HG03175 (cell line): Measurements from ENCODE around the gene HOTAIR.

ENCODE experiments used
- ATAC-seq: cut with Tn5 transposase; IDR thresholded peaks from one replicate; pipeline ENCODE4 v1.9.1; 2021; ENCODE audit warnings: mild to moderate bottlenecking, moderate library complexity; ENCODE audit not compliant: unreplicated experiment

HOTAIR gene

GRCh38 chr12:53949631-53950436 is 24.9 kb downstream of the HOTAIR start:
- ATAC-seq: no peak

- ATAC-seq: no peak
These were observed 25.8 kb downstream of the HOTAIR start for GRCh38 chr12:53948650-53949593.

- ATAC-seq: no peak
These were observed 27.0 kb downstream of the HOTAIR start for GRCh38 chr12:53947743-53948142.

GRCh38 chr12:53944907-53945847 is 29.6 kb downstream of the HOTAIR start:
- no peak for ATAC-seq

- no peak for ATAC-seq
These were observed 30.5 kb downstream of the HOTAIR start for GRCh38 chr12:53944209-53944608.

GRCh38 chr12:53942467-53942997 is 32.2 kb downstream of the HOTAIR start:
- ATAC-seq: no peak

- ATAC-seq: no peak
These were observed 33.0 kb downstream of the HOTAIR start for GRCh38 chr12:53941750-53942149.

GRCh38 chr12:53941187-53941586 is 33.6 kb downstream of the HOTAIR start:
- ATAC-seq: no peak

- ATAC-seq: no peak
These were observed 34.2 kb downstream of the HOTAIR start for GRCh38 chr12:53940443-53941014.

- no peak for ATAC-seq
These were observed 35.3 kb downstream of the HOTAIR start for GRCh38 chr12:53939141-53940108.

- no peak for ATAC-seq
These were observed 36.2 kb downstream of the HOTAIR start, which contains the start of gene HOXC13 for GRCh38 chr12:53938326-53939140. TSS of gene HOXC13 (plus strand) at chr12:53938831. CDS start at chr12:53938907, 76 bp downstream.

GRCh38 chr12:53937596-53938325 is 37.0 kb downstream of the HOTAIR start:
- no peak for ATAC-seq

- ATAC-seq: no peak
These were observed 37.7 kb downstream of the HOTAIR start for GRCh38 chr12:53937099-53937498.

GRCh38 chr12:53935383-53936341 is 39.1 kb downstream of the HOTAIR start:
- no peak for ATAC-seq

GRCh38 chr12:53932915-53933314 is 41.8 kb downstream of the HOTAIR start:
- no peak for ATAC-seq
